GM18520 (cell line): ENCODE measurements around the gene NINL.
"Not testable (repeated sequence)": the region's sequence is repeated elsewhere in the genome, so short reads cannot be mapped to it uniquely, and the experiment has no call there.

Experiments
- ATAC-seq: cut with Tn5 transposase; IDR thresholded peaks from one replicate; pipeline ENCODE4 v1.9.1; 2021; ENCODE audit not compliant: unreplicated experiment

Gene NINL

DNA sequence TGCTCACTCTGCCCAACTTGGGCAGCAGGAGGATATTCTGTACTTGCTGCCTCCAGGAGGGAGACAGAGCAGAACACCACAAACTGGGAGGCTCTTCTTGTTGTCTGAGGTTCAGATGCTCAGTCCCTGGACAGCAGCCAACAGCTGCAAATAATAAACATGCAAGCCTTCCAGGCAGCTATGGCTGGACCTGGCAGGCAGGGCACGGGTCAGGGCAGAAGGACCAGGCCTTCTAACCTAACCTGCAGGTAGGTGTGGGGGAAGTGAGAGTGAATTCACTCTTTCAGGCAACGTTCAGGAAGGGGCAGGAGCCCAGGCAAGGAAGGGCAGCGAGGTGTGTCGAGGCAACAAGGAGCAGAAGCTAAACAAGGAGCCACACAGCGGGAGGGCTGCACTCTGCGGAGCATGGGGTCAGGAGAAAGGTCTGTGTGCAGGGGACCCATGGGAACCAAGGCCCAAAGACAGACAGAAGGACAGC lies 31.5 kb downstream of the NINL start:
- ATAC-seq: no peak

DNA sequence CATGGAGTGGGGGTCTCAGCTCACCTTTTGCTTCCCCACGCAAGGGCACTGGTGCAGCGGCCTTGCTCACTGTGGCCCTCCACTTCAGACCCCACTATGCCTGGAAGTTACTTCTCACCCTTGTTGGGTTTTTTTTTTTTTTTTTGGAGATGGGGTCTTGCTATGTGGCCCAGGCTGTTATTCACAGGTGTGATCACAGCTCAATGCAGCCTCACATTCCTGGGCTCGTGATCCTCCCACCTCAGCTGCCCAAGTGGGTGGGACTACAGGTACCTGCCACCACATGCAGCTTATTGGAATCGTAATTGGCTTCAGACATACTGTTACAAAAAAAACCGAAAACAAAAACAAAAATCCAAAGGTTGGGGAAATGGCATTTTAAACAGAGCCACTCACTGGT lies 32.4 kb downstream of the NINL start:
- ATAC-seq: no peak

DNA sequence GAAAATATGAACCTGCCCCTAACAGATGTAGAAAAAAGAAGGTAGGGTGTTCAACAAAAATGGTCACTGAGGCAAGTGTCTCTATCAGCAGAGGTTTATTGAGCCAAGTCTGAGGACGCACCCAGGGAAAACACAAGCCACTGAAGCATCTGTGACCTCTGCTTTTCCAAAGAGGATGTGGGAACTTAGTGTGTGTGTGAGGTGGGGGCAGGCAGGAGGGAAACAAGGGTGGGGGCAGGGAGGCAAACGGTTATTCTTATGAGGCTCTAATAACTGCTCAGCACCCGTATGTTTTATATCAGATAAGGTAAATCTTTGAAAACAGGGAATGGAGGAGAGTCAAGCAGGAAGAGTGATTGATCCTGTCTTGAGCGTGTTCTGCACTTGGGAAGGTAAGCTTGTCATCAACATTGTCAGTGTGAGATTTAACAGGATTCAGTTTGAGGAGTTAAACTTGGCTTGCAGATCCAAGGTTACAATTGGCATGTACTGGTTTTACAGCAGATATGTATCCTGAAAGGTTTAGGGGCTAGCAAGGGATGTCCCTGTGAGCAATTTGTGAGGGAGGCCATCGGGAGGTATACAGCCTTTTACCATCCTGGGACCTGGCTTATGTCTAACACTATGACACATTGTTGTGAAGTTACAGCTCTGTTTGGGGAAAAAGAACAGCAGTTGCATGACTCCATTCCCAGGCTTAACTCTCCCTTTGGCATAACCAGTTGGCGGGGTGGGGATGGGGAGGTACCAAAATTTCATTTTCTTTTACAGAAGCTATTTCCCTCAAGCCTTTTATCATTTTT lies 33.7 kb downstream of the NINL start:
- ATAC-seq: no peak

DNA sequence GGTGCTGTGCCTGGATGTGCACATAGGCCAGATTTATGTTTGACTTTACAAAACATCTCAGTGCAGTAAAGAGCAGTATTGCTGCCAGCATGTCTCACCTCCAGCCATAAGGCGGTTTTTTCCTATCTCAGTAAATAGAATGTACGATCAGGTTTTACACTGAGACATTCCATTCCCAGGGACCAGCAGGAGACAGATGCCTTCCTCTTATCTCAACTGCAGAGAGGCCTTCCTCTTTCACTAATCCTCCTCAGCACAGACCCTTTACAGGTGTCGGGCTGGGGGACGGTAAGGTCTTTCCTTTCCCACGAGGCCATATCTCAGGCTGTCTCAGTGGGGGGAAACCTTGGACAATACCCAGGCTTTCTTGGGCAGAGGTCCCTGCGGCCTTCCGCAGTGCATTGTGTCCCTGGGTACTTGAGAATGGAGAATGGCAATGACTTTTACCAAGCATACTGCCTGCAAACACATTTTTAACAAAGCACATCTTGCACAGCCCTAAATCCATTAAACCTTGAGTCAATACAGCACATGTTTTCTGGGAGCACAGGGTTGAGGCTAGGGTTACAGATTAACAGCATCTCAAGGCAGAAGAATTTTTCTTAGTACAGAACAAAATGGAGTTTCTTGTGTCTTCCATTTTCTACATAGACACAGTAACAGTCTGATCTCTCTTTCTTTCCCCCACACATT lies 34.5 kb downstream of the NINL start:
- not testable (repeated sequence) for ATAC-seq

DNA sequence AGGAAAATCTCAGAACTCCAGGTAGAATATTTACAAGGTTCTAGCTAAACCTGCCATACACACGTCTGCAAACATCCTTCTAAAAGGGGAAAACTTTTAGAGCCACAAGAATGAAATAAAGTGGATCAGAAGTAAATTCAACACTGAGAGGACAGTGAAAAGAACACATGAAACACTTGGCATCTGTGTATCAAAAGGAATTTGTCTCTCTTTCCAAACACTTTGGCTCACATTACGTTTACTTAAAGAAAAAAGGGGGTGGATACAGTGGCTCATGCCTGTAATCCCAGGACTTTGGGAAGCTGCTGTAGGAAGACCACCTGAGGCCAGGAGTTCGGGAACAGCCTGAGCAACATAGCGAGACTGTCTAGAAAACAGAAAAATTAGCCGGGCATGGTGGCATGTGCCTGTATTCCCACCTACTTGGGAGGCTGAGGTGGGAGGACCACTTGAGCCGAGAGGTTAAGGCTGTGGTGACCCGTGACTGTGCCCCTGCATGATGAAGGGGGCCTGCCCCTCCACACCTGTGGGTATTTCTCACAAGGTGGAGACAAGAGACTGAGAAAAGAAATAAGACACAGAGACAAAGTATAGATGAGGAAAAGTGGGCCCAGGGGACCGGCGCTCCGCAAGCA lies 35.4 kb downstream of the NINL start:
- no peak for ATAC-seq

DNA sequence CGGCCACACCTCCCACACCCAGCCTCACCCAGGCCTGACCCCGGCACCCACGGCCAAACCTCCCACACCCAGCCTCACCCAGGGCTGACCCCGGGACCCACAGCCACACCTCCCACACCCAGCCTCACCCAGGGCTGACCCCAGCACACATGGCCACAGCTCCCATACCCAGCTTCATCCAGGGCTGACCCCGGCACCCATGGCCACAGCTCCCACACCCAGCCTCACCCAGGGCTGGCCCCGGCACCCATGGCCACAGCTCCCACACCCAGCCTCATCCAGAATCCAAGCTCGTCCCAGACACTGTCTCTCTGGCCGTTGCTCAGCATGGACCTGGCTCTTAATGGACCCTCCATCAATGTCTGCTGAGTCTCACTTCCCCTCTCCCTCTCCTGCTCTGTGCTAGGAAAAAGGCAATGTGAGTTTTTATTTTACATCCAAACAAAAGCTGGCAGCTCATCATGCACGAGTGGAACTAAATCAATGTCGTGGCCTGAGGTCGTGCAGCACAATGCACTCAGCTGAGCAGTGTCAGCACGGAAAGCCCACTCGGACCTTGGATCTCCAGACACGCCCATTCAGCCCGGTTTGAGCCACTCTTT lies 36.1 kb downstream of the NINL start:
- ATAC-seq: no peak

DNA sequence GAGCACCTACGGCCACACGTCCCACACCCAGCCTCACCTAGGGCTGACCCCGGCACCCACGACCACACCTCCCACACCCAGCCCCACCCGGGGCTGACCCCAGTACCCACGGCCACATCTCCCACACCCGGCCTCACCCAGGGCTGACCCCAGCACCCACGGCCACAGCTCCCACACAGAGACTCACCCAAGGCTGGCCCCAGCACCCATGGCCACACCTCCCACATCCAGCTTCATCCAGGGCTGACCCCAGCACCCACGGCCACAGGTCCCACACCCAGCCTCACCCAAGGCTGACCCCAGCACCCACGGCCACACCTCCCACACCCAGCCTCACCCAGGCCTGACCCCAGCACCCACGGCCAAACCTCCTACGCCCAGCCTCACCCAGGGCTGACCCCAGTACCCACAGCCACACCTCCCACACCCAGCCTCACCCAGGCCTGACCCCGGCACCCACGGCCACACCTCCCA lies 36.7 kb downstream of the NINL start:
- ATAC-seq: no peak

DNA sequence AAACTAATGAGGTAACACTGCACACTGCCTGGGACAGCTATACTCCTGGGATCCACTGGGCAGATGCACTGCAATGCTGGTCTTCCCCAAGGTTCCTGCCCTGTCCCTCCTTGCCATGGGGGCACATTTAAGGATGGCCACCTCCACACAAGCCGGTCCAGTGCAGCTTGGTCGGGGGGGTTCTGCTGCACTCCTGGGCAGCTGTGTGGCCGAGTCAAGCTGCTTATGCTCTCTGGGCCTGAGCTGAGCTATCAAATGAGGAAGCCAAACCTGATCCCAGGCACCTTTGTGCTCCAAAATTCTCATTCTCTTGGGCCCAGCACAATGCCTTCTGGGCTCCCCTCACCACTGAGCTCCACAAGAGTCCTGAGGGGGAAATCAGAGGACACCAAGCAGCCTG lies 37.3 kb downstream of the NINL start:
- ATAC-seq: no peak

DNA sequence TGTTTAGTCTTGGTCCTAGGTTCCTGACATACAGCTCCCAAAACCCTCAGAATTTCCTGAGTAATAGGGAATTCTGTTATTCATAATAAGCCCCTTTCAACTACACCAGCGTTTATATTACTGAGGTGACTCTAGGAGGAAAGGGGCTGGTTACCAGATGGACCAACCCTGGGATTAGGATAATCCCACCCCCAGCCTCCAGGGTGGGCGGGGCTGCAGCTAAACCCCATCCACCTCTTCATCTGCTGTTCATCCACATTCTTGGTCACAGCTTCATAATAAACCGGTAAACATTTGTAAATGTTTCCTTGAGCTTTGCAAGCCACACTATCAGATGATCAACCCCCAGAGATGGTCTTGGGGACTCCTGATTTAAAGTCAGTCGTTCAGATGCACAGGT lies 38.3 kb downstream of the NINL start:
- no peak for ATAC-seq

DNA sequence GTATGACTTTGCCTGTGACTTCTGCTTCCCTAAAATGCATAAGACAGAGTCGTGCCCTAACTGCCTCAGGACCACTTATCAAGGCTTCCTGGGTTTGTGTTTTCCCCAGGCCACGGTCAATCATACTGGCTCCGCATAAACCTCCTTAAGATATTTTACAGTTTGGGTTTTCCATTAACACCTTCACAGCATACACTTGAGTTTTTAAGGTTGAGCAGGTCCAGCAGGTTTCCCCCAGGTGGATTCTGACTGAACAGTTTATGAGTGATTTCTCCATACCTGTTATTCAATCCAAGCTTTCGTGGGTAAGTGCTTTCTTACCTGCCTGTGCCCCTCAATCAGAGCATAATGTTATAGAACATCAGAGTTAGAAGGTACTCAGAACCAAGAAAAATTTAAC lies 39.3 kb downstream of the NINL start:
- no peak for ATAC-seq

DNA sequence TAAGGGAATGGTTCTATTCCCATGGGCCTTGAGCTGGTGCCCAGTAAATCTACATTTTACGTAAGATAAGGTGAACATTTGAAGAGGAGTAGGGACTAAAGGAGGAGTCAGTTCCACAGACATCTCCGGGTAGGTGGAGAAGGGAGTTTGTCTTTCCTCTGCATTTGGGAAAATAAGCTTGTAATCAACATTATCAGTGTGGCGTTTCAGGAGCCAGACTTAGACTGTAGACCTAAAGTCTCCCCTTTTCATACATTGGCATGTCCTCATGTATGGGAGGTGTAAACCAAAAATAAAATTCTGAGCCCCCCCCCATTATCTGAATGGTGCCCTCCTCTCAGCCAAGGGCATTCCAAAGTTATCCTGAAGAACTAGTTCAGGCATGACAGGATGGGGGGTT lies 40.2 kb downstream of the NINL start:
- no peak for ATAC-seq

DNA sequence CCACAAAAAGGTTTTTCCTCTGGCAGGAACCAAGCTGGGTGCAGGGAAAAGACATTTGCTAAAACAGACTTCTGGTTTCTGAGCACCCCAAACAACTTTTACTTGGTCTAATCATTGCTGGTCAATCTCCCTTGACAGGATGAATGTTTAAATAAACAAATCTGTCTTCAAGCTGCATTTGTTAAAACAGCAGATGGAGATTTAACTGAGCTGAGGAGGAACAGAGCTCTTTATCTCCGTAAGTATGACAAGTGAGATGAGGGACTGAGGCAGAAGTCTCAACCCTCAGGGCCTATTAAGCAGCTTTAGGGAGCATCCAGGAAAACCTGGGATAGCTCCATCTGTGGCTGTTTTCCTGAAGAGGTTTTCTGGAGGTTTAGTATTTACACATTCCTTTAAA lies 40.6 kb downstream of the NINL start:
- no peak for ATAC-seq

DNA sequence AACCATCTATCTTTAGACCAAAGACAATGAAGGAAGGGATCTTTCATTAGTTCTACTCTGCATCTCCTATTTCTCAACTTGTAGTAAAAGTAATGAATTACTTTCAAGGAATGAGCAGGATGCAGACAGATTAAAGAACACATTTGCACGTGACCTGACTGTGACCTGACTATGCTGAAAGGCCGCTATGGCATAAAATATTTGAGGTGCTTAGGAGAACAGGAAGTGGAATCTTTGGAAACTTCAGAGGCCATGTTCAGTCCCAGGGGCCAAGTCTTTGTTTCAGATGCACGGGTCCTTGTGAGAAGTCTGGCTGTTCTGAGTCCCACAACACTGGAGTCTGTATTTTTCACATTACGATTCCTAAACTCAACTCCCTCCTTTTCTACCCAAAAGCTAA lies 41.0 kb downstream of the NINL start:
- ATAC-seq: no peak

DNA sequence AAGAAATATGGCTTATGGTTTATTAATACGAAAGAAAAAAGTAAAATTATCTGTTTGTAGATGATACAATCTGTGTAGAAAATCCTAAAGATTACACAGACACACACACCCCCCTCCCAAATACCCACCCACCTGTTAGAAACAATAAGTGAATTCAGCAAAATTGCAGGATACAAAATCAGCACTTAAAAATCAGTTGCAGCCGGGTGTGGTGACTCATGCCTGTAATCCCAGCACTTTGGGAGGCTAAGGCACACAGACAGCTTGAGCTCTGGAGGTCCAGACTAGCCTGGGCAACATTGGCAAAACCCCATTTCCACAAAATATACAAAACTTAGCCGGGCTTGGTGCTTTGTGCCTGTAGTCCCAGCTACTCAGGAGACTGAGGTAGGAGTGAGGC lies 42.3 kb downstream of the NINL start:
- ATAC-seq: no peak

DNA sequence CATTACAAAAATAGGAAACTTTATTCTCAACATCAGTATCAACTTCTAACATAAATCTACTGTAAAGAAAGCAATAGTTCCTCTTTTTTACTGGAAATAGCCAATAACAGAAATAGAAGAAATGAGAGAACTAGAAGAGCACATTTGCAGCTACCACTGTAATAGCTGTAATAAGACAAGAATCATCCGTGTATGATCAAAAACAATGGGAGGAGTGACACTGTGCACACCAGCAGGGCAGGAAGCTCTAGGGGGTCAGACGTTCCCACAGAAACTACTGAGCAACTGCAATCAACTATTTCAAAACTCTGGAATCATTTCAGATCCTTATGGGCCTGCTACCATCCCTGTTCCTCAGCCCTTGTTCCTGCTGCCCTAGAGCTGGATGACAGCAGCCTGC lies 43.7 kb downstream of the NINL start:
- ATAC-seq: no peak

DNA sequence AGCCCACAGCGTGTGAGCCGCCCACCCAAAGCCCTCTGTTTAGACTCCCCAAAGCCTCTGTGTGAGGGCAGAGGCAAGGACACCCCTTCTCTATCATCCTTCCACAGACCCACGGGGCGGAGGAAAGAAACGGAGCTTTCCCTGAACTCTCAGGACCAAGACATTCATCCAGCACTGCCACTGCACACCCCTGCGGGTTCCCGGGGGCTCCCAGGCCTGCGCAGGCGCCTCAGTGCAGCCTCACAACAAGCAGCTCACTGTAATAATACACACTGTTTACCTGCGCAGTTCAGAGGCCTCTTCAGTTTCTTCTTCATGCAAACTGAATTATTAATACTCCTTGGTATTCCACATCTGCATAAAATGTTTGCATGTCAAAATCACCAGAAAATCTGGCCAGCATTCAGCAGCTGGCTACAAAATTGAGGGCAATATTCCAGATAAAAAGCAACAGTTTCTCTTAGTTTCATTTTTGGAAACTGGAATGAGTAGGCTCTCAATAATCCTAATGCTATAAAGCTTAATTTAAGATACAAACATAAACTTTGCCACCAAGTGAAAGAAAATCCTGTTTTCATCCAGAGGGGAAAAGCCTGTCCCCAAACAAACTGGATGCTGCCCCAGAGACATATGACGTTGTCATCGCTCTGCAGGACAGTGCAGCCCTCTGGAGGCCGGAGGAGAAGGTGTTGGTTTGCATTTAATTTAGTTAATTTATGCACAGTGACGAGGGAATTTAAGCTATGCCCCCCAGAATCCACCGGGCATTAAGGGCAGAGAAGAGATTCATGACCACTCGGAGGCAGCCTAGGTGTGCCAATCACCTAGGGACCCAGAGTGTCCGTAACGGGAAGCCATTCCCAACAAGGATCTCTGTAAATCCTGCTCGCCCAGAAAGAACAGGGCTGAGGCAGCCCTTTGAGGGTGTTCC lies 45.3 kb downstream of the NINL start:
- ATAC-seq: peak; percentile 47

DNA sequence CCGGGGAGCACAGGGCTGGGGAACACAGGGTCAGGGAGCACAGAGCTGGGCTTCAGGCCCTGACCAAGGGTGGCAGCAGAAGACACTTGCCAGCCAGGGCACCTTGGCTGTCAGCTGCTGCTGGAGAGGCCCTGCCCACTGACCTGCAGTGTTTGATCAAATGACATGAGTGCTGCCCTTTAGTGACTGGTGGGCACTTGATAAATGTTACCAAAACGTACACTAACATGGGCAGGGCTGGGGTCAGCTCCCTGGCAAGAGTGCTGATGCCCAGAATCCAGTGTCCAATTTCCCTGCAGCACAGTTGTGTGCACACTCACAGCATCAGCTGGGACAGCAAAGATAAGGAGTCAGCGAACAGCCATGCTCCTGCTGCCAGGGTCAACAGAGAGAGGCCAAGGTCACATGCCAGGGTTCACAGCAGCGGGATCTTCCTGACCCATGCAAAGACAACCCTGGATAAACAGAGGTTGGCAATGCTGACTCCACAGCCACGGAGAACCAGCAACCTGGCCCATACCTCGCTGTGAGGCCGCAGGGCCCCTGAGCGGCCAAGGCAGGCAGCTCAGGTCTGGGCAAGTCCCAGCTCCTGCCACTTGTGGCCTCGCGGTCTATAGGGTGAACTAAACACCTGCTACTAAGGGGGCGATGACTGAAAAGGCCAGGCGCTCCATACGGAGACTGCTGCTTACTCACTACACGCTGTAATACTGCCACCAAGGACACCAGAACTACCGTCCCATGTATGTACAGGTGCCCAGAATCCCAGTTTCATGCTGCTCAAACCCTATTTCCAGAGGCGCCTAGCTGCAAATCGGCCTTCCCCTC lies 46.3 kb downstream of the NINL start:
- ATAC-seq: no peak

DNA sequence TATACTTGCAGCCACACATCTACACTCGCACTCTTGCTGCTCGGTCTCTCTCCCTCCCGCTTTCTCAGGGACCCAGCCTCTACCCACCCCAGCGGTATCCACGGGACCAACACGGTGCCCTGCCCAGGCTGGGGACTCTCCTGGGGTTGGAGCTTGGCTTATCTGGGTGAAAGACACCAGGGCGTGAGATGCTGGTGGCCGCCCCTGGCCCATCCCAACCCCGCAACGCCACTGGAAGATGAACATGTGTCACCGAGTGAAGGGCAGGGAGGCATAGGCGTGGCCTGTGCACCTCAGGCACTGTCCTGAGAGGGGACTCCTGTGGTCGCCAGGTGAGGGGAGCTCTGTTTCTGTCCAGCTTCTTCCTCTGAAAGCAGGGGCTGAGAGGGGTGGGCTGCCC lies 47.4 kb downstream of the NINL start:
- ATAC-seq: no peak

DNA sequence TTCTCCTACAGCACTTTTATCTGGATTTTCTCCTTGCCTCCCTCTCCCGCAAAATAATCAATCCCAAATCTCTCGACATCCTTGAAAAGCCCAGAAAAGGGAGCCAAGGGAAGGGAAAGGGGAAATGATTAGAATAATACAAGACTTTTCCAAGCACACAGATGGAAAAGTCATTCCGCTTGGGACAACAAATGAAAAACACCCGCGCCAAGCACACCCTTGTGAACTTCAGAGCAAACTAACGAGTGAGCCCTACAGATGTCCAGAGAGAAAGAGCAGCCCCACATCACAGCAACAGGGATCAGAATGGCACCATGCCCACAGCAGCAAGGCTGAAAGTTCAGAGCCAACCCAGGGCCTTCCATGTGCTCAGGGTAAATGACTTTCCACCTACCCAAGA lies 49.6 kb downstream of the NINL start:
- no peak for ATAC-seq

DNA sequence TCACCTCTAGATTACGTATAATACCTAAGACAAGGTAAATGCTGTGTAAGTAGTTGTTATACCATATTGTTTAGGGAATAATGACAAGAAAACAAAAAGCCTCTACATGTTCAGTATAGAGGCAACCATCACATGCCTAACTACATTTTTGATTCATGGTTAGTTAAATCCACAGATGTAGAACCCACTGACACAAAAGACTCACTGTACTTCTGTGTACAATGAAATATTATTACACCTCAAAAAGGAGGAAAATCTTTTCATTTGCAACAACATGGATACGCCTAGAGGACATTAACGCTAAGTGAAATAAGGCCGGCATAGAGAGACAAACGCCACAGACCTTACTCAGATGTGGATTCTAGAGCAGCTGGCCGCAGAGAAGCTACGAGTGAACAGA lies 50.5 kb downstream of the NINL start:
- ATAC-seq: no peak
